Esophagus squamous epithelium (tissue), 4 donors: ENCODE measurements around the gene DNAL1.

Source experiments
- CTCF ChIP-seq, 6 experiments: fragments of 450-650 bp in 4 of 6; fragments of 200-600 bp in 2 of 6; sonication (generic) in 2 of 6; IDR thresholded peaks; one replicate each; pipeline ENCODE4 v1.5.1; 2016 to 2019; ENCODE audit warnings: antibody characterized with exemption in 6 of 6, mild to moderate bottlenecking in 4 of 6, moderate library complexity in 4 of 6
- POLR2A ChIP-seq, 4 donors: fragments of 450-650 bp; IDR thresholded peaks; one replicate each; pipeline ENCODE4 v1.6.1; 2017; ENCODE audit warnings: antibody characterized with exemption in 4 of 4, mild to moderate bottlenecking in 4 of 4, moderate library complexity in 3 of 4

DNA sequence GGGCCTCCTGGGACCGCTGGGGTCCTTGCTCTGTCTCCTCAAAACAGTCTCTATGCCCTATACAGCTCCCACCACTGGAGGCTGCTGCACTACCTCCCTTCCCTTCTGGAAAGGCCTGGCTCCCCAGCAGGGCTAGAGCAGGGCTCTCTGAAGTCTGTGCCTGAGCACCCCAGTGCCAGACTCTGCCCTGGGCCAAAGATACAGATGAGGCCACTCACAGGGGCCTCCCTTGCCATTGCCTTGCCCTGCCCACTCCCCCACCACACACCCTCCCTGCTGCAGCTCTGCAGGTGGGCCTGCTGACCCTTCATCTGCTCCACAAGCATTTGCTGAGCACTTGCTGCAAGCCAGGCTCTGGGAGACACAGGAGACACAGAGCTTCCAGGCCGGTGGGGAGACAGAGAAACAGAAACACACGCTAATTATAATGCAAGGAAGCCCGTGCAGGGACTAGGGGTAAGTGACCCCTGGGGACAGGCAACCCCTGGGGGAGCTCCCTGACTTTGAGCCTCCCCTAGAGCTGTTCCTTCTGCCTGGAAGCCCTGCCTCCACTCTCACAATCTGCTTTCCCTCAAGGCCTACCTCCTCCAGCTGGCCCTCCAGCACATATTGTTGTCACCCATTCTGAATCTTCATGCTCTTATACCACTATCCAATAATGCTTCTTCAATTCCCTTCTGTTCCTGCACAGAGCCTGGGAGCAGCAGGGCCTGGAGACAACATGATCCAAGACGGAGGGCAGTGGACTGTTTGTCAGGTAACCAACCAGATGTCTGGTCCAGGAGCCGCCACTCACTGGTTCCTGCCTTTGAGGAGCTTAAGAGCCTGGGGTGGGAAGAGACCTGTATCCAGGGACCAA lies 102.0 kb downstream of the DNAL1 start:
- TF ChIP-seq CTCF (IDR thresholded peaks at IDR 0.05), result peak in 2 of 6 experiments; percentile 25 to 34
- TF ChIP-seq POLR2A (IDR thresholded peaks at IDR 0.05), result no peak
